Activated T-helper 1 cell treated with Interleukin-2 at 50 U/mL for 16 hours (primary cell): ENCODE results near the gene SYT8.
A peak's percentile ranks its signal among the peaks of the same experiment; 100 is the strongest.
"Not testable (repeated sequence)": the region's sequence is repeated elsewhere in the genome, so short reads cannot be mapped to it uniquely, and the experiment has no call there.

Experiments
- DNase-seq: peaks from one replicate; pipeline ENCODE4 v3.0.0-alpha.2; 2020; ENCODE audit warnings: low read depth

Gene SYT8

GRCh38 chr11:1873813-1874150 is 39.0 kb downstream of the SYT8 start:
- DNase-seq = not testable (repeated sequence)

- not testable (repeated sequence) for DNase-seq
Measured at GRCh38 chr11:1874441-1875092, 39.8 kb downstream of the SYT8 start.

GRCh38 chr11:1875093-1875850 is 40.5 kb downstream of the SYT8 start:
- DNase-seq = no peak

- DNase-seq = not testable (repeated sequence)
Measured at GRCh38 chr11:1875851-1876301, 41.1 kb downstream of the SYT8 start.

GRCh38 chr11:1876361-1877063 is 41.7 kb downstream of the SYT8 start:
- no peak for DNase-seq

GRCh38 chr11:1877211-1878136 is 42.7 kb downstream of the SYT8 start:
- DNase-seq = no peak

- DNase-seq = no peak
Measured at GRCh38 chr11:1878137-1879031, 43.6 kb downstream of the SYT8 start.

- DNase-seq = no peak
Measured at GRCh38 chr11:1879342-1879940, 44.7 kb downstream of the SYT8 start.

- no peak for DNase-seq
Measured at GRCh38 chr11:1879941-1880720, 45.3 kb downstream of the SYT8 start.

- no peak for DNase-seq
Measured at GRCh38 chr11:1880746-1881441, 46.1 kb downstream of the SYT8 start.

- DNase-seq = no peak
Measured at GRCh38 chr11:1881442-1882264, 46.9 kb downstream of the SYT8 start.

- DNase-seq = peak; percentile 67
Measured at GRCh38 chr11:1882265-1883238, 47.8 kb downstream of the SYT8 start.

GRCh38 chr11:1883346-1884302 is 48.8 kb downstream of the SYT8 start:
- no peak for DNase-seq

GRCh38 chr11:1884303-1884700 is 49.5 kb downstream of the SYT8 start:
- DNase-seq = no peak

- DNase-seq = not testable (repeated sequence)
Measured at GRCh38 chr11:1886551-1886950, 51.8 kb downstream of the SYT8 start.
